Epidermal melanocyte (primary cell): ENCODE results near the gene OR5AU1.

Source experiments
- DNase-seq: peaks from one replicate; pipeline ENCODE4 v3.0.0; 2011; ENCODE audit warnings: low spot score; ENCODE audit not compliant: insufficient read length

Gene OR5AU1

GRCh38 chr14:21155963-21156362 lies at the start of gene OR5AU1:
OR5AU1 (minus strand) TSS chr14:21156063; CDS start chr14:21155872, 191 bp downstream.
- no peak for DNase-seq

- no peak for DNase-seq
These were observed 49.3 kb upstream of the OR5AU1 start for GRCh38 chr14:21205026-21205677.

GRCh38 chr14:21204167-21205025 lies 48.5 kb upstream of the OR5AU1 start:
- DNase-seq = no peak

GRCh38 chr14:21203470-21204166 lies 47.8 kb upstream of the OR5AU1 start:
- DNase-seq = no peak

- DNase-seq = no peak
These were observed 46.8 kb upstream of the OR5AU1 start for GRCh38 chr14:21202463-21203358.

GRCh38 chr14:21201732-21202462 lies 46.0 kb upstream of the OR5AU1 start:
- DNase-seq = no peak

- no peak for DNase-seq
These were observed 45.0 kb upstream of the OR5AU1 start for GRCh38 chr14:21200752-21201461.

GRCh38 chr14:21199611-21200560 lies 44.0 kb upstream of the OR5AU1 start:
- no peak for DNase-seq

- DNase-seq = no peak
These were observed 41.7 kb upstream of the OR5AU1 start for GRCh38 chr14:21197418-21198205.

GRCh38 chr14:21194597-21194996 lies 38.7 kb upstream of the OR5AU1 start:
- DNase-seq = no peak

- no peak for DNase-seq
These were observed 37.1 kb upstream of the OR5AU1 start for GRCh38 chr14:21192875-21193535.

- no peak for DNase-seq
These were observed 36.6 kb upstream of the OR5AU1 start for GRCh38 chr14:21192447-21192822.

GRCh38 chr14:21191809-21192446 lies 36.1 kb upstream of the OR5AU1 start:
- DNase-seq = no peak

GRCh38 chr14:21191261-21191808 lies 35.5 kb upstream of the OR5AU1 start:
- no peak for DNase-seq

- no peak for DNase-seq
These were observed 29.6 kb upstream of the OR5AU1 start for GRCh38 chr14:21185491-21185890.

GRCh38 chr14:21184254-21184653 lies 28.4 kb upstream of the OR5AU1 start:
- DNase-seq = peak; percentile 78

- DNase-seq = no peak
These were observed 26.3 kb upstream of the OR5AU1 start for GRCh38 chr14:21182166-21182565.
